HS-5 (cell line): ENCODE measurements around the gene MCC.

Source experiments
- DNase-seq: peaks from one replicate; pipeline ENCODE4 v3.0.0-alpha.2; 2012; ENCODE audit warnings: low read depth

Gene MCC

GRCh38 chr5:113487781-113488644, at the start of gene MCC:
MCC (minus strand) TSS chr5:113488453.
- peak; percentile 56 for DNase-seq

- DNase-seq = no peak
Measured at GRCh38 chr5:113531481-113532159, 43.4 kb upstream of the MCC start.

- DNase-seq = no peak
Measured at GRCh38 chr5:113527746-113528145, 39.5 kb upstream of the MCC start.

DNA sequence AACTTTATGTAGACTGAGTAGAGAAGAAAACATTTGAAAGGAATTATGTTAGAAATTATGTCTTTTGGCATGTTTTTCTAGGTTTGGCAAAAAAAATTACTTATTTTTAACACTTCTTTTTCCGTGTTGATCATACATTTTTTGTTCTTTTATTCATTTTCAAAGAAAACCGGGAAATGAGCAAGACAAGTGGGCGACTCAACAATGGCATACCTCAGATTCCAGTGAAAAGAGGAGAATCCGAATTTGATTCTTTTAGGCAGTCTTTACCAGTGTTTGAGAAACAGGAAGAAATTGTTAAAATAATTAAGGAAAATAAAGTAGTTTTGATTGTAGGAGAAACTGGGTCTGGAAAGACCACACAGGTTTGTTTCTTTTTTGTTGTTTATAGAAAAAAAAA, 38.2 kb upstream of the MCC start:
- DNase-seq = no peak

GRCh38 chr5:113524927-113525326, 36.7 kb upstream of the MCC start:
- no peak for DNase-seq

- DNase-seq = no peak
Measured at GRCh38 chr5:113523168-113523567, 34.9 kb upstream of the MCC start.

DNA sequence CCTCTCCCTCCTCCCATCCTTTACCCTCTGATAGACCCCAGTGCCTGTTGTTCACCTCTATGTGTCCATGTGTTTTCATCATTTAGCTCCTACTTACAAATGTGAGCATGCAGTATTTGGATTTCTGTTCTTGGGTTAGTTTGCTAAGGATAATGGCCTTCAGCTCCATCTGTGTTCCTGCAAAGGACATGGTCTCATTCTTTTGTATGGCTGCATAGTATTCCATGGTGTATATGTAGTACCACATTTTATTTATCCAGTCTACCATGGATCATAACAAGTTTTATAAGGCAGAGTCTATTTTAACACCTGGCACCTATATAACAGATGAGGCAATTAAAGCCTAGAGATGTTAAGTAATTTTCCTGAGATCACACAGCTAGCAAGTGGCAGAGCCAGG, 32.6 kb upstream of the MCC start:
- no peak for DNase-seq

GRCh38 chr5:113520429-113520828, 32.2 kb upstream of the MCC start:
- peak; percentile 41 for DNase-seq

DNA sequence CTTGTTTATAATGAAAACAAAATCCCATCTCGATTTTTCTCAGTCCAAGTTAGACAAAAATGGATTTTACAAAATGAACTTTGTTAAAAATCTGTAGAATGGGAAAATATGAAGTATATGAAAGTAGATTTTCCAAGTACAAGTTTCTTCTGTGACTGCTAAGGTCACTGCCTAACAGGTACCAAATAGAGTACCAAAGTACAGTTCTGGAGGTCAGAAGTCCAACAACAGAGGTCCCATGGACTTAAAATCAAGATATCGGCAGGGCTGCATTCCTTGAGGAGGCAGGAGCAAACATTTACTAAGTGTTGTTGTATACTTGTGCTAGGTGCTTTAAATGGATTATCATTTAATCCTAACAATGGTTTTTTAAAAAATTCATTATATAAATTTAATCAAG, 31.2 kb upstream of the MCC start:
- no peak for DNase-seq

DNA sequence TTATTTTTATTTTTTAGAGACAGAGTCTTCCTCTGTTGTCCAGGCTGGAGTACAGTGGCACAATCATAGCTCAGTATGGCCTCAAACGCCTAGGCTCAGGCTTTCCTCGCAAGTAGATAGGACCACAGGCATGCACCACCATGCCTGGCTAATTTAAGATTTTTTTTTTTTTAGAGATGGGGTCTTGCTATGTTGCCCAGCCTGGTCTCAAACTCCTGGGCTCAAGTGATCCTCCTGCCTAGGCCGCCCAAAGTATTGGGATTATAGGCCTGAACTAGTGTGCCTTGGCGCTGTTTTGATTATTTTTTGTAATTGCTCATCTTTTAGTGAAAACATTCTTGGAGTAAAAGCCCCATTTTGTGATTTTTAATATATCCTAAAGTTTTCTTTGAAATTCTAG, 30.6 kb upstream of the MCC start:
- DNase-seq = no peak

- no peak for DNase-seq
Measured at GRCh38 chr5:113514289-113514635, 26.0 kb upstream of the MCC start.

GRCh38 chr5:113513384-113514288, 25.4 kb upstream of the MCC start, which contains the start of gene YTHDC2:
YTHDC2 (plus strand) TSS chr5:113513694; CDS start chr5:113513896, 202 bp downstream.
- DNase-seq = peak; percentile 49

- DNase-seq = no peak
Measured at GRCh38 chr5:113512341-113512740, 24.1 kb upstream of the MCC start.

DNA sequence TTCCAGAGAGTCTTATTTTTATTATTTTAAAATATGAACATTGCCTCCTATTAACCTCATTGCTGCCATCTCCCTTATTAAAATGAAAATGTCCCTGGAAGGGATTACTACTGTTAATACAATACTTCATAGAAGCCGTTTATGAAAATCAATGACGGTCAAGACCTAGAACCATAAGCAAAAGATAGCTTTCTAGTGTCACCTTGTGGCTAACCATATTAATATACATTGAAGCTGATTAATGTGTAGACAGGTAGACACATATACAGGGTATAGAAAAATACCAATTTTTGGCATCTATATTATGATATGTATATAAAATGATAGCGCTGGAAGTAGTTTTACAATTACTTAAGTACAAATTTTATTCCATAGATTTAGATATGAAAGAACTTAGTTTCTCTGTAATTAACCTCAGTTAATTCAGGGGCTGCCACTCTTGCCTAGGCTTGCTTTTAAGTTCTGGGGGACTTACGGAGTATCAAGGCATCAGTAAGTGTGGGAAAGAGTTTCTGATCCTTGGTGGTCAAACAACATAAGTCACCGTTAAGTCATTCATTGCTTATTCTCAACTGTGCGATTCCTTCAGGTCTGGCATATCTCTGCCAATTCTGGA, 22.7 kb upstream of the MCC start:
- no peak for DNase-seq

GRCh38 chr5:113508756-113509155, 20.5 kb upstream of the MCC start:
- no peak for DNase-seq

DNA sequence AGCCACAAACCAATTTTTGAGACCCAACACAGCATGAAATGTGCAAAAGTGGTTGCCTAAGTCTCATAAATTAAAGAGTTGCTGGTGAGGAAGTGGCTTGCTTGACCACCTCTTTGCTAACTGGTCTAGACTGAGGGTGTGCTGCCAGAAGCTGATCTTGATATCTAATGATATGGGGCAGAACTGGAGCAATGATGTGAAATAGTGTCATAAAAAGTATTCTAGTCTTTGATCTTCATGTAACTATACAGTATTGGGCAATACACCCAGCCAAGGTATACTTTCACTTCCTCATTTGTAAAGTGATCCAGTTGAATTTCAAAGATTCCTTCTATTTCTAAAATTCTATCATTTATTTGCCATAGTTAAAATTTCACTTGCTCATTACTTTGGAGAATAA, 19.3 kb upstream of the MCC start:
- no peak for DNase-seq

DNA sequence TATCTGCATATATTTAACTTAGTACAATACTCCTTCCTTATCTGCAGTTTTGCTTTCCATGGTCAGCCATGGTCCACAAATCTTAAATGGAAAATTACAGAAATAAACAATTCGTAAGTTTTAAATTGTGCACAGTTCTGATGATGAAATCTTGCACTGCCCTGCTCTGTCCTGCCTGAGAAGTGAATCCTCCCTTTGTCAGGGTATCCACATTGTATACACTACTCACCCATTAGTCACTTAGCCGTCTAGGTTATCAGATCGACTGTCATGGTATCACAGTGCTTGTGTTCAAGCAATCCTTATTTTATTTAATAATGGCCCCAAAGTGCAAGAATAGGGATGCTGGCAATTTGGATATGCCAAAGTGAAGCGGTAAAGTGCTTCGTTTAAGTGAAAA, 16.9 kb upstream of the MCC start:
- no peak for DNase-seq

- no peak for DNase-seq
Measured at GRCh38 chr5:113503146-113503545, 14.9 kb upstream of the MCC start.

DNA sequence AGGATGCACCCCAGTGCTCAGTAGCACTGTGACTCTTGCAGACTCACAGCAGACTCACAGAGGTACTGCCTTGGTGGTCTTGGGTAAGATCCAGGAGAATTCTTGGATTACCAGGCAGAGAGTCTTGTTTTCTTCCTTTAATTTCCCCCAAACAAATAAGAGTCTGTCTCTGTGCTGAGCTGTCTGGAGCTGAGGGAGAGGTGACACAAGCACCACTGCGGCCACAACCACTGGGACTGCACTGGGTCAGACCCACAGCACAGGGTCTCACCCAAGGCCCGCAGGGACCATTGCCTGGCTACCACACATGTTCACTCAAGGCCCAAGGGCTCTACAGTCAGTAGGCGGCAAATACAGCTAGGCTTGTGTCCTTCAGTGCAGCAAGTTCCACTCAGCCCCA, 13.8 kb upstream of the MCC start:
- DNase-seq = no peak

DNA sequence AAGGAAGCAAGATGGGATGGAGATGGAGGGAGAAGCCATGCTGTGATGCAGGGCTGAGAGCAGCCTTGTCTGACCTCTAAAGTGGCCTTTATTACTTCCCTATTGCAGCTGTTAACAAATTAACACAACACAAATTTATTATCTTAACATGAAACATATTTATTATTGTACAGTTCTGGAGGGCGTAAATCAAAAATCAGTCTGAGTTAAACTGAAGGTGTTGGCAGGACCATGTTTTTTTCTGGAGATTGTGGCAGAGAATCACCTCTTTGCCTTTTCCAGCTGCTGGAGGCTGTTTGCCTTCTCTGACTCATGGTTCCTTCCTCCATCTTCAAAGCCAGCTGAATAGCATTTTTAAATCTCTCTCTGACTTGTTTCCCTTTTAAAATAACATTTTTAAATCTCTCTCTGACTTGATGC, 7.2 kb upstream of the MCC start:
- no peak for DNase-seq

DNA sequence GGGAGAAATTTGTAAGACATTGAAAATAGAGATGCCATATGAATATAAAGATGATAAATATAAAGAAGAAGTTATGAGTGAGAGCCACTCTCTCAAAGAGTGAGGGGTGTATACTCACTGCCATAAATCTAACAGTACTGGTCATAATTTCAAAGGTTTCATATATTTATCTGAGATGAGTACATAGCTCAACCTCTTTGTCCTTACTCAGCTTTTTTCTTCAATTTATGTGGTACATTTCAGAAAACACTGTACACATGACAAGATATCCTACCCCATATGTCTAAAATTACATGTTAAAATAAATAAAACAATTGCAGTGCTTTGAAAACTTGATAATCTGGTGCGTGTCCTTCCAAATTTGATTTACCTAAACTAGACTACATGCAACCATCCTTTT, 5.2 kb upstream of the MCC start:
- no peak for DNase-seq

- no peak for DNase-seq
Measured at GRCh38 chr5:113491022-113491421, 2.8 kb upstream of the MCC start.
